GM18520 (cell line): Measurements from ENCODE around the gene CRHR2.

Experiments
- ATAC-seq: cut with Tn5 transposase; IDR thresholded peaks from one replicate; pipeline ENCODE4 v1.9.1; 2021; ENCODE audit not compliant: unreplicated experiment

CRHR2 gene

DNA sequence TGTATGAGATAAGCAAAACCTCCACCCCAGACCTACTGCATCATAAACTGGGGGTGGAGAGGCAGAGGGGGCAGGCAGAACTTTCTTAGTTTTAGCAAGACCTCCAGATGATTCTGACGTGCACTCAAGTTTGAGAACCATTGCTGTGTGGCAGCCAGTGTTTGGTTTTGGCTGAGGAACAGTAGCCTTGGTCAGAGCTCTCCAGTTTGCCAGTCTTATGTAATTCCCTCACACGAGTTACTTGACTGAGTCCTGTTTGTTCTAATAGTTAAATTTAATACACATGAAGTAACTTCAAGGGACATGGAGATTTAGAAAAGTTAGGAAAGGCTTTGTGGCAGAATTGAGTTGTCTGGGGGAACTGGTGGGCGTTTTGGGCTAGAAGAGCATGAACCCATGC is 49.0 kb downstream of the CRHR2 start:
- ATAC-seq: no peak

DNA sequence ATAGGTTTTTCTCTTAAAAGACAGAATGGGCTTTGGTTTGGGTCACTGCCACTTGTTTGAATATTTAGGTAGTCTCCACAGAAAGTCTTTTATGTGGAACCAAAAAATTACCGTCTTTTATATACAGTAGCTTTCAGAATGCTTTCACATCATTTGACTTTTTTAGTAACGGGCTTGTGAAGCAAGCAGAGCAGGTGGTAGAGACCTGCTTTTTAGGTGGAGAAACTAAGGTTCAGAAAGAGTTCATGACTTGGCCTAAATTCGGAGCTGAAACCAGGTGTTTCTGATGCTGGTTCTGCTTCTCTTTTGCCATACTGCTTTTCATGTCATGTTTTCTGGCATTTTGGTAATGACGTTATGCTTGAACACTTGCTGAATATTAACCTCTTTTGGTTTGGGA is 51.3 kb downstream of the CRHR2 start:
- ATAC-seq: no peak

DNA sequence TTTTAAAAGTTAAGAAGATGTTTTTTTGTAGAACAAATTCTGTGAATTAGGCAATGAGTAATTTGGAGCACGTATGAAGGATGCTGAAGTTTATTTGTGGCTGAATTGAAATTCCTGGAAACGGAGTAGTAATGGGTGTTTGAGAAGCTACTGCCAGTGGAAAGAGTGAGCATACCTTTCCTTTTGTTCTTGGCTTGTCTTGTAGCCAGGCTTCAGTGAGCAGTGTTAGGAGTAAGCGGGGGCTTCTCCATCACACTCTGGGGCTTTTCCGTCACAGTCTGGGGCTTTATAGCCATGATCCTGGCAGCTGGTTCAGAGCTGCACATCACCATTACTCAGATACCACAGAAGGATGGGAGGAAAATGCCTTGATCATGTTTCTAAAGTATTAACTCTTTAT is 55.2 kb downstream of the CRHR2 start:
- no peak for ATAC-seq

DNA sequence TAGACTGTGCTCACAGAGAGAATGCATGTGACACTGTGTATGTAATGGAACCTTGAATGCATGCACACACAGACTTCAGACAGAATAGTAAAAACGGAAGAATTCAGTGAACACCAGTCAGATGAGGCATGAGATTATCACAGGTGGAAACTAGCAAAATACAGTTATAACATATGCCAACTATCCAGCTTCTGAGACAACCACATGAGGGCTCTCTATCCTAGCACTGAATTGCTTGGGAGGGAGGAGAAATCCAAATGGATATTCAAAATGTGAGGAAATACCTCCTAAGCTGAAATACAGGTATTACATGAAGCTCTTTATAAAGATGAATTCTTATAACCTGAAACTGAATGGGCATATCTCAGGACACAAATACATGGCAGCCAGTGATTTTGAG is 57.0 kb downstream of the CRHR2 start:
- ATAC-seq: no peak

DNA sequence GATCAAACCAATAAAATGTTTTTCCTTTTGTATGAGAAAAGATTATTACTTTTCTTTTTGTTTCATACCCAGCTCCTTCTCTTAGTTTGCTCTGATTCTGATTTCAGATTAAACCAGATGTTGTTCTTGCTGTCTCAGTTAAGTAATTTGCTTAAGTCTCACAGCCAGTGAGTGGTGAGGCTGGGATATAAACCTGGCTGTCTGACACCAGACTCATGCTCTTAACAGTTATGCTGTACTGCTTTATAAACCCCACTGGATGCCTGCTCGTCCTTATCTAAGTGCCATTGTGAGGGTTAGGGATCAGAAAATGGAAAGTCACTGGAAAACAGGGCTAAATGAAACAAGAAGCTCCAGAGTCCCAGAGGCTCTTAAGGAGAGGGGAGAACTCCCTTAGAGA is 63.3 kb downstream of the CRHR2 start:
- ATAC-seq: no peak

DNA sequence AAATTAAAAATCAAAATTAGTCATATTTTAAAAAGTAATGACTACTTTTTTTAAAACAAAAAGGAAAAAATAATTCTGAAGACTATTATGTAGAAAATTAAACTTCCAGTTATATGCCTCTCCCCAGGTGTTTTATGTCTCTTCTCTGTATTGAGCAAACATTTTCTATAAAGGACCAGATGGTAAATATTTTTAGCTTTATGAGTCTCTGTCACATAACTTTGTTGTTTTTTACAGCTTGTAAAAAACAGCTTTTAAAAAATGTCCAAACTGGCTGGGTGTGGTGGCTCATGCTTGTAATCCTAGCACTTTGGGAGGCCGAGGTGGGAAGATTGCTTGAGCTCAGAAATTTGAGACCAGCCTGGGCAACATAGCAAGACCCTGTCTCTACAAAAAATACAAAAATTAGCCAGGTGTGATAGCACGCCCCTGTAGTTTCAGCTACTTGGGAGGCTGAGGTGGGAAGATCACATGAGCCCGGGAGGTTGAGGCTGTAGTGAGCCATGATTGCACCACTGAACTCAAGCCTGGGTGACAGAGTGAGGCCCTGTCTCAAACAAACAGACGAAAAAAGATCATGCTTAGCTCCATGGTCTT is 64.1 kb downstream of the CRHR2 start:
- ATAC-seq: no peak

DNA sequence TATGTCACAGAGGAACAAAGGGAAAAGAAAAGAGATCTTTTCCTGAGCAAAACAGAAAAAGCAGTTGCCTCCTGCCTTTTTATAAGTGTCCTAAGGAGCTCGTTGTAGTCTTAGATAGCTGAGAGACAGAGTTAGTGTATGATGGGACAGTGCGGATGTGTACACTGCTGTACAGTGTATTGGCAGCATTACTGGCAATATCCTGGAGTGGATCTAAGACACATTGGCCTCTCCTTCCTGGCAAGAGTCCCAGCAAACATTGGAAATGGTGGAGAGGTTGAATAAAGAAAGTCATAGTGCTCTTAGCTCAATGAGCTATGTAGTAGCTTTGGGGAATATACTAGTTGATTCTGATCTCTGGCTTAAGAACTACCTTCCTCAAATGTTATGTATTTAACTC is 64.9 kb downstream of the CRHR2 start:
- no peak for ATAC-seq

DNA sequence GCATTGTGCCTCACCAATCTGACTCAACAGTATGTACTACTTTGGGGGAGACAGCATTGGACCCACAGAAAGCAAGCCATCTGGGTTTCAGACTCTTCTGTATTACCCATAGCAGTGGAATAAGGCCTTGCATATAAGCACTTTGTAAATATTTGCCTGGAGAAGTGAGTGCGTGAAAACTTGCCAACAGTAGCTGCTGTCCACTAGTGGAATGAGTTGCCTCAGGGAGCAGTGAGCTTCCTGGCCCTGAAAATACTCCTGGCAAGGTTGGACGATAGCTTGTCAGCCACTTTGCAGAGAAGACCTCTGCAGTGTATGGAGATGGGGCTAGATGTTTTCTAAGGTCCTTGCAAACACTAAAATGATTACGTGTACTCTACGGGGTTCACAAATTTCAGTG is 65.9 kb downstream of the CRHR2 start:
- ATAC-seq: no peak

DNA sequence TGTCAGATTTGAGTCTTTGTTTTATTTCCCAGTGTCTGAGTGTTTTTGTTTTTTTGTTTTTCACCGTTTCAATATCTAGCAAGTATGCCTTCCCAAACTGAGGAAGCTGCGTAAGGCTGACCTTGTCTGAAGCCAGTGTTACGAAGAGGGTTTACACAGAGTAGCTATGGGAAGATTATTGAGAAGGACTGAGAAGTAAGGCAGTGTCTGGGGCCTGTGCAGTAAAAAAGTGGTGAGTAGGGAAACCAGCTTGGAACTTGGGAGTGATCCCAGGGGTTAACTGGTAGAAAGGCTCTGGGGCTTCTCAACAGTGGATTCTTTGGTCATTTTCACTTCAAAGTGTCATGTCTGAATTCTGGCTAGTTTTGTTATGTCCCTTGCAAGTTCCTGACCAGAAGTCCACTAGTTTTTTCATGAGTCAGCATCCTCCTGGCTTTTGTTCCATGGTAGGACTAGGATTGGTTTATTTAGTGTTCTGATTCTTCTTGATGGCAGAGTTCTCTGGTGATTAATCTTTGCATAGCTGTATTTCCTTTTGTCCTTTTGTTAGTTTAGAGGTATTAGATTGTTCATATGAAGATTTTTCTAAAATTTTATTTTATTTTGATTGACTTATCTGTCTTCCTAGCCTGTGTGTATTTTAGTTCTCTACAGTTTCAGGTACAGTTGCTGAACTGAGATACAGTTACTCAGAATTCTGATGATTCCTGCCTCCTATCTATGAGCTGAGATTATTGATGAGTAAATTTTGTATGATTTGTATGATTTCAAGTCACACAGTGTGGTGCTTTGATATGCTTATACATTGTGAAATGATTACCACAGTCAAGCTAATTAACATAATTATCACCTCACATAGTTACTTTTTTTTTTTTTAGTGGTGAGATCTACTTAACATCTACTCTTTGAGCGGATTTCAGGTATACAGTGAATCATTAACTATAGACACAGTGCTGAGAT is 68.6 kb downstream of the CRHR2 start:
- no peak for ATAC-seq

DNA sequence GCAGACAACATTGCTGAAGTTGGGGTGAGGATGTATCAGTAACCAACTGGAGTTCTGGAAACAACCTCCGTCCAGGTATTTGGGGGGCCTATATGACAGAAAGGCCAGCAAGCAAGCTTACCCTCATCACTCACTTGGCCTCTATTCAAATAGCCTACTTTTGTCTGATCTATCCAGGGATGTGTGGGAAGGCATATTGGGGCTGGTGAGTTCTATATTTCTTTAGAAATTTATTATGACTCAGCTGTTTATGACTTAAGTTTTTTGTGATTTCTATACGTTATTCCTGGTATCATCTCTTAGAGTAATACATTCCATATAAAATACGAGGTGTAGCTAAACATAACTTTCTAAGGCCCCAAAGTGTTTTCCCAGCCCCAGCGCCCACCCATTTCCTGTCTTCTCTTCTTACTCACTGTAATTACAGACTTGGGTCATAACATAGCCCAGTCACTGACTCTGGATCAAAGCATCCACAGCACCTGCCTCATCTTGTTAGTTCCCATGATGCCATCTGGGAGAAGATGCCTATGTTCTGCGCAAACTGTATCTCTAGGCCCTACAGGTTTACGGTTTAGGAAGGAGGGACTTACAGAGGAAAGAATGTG is 69.5 kb downstream of the CRHR2 start:
- no peak for ATAC-seq

DNA sequence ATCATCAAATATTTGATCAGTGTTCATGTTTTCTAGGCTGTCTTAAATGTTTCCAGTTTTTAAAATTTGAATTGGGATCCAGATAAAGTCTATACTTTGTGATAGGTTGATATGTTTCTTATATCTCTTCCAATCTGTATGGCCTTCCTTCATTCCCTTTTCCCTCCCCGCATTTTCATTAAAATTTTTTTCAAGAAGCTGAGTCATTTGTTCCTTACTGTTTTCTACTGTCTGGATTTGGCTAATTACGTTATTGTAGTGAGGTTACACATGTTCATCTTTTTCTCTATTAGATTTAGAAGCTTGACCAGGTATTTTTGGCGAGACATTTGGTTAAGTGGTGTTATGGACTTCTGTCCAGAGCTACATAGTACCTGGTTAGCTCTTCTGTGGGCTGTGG is 76.4 kb downstream of the CRHR2 start:
- ATAC-seq: no peak

DNA sequence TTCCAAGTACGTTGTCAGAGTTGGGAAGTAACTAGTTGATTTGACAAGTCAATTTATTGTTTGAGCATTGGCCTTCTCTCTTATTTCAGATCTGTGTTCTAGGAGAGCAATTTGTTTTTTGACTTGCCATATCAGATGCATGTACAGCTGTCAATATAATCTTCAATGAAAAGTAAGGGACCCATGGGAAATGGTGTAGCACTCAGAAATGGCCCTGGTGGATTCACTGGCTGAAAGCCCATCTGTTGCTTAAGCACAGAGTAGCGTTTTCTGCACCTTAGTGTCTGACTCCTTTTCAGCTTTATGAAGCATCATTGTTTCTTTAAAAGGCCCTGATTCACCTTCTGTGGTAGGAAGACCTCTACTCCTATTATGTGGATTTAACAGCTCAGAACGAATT is 77.4 kb downstream of the CRHR2 start:
- no peak for ATAC-seq
